ENCODE measurements around the gene PSMD3. TPM values are rescaled to one million over a fixed set of nuclear protein-coding genes. Genes with fewer than 3 reads are reported as not detected.
"Not testable (repeated sequence)": the region's sequence is repeated elsewhere in the genome, so short reads cannot be mapped to it uniquely, and the experiment has no call there.

PSMD3 gene
- total RNA-seq, 4 donors from 2014 or later, result 211 to 364 (median 329) TPM

DNA sequence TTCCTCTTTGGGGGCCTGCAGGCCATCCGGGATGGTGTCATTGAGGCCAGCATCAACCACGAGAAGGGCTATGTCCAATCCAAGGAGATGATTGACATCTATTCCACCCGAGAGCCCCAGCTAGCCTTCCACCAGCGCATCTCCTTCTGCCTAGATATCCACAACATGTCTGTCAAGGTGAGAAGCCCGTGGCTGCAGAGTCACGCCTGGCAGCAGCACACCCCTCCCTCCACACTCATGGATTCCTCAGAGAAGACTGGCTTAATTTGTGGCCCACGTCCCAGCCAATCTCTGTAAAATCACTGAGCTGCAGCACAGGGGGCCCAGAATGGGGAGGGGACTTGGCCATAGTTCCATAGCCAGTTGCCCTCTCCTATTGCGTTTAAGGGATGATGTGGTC, 15.6 kb downstream of the PSMD3 start:
- Histone ChIP-seq H3K4me3 (no peak overlapping the region), H3K27me3 (no peaks in the 10 kb centered on the region), H3K9me3 (no peaks in the 10 kb centered on the region), H3K36me3 (peaks cover 0 to 69% of the 10 kb centered on the region in 2 donors), H3K27ac (peak overlapping the region in 1 of 4 donors; percentile 15), H3K4me1 (no peaks in the 10 kb centered on the region)
- ATAC-seq (no peak), DNase-seq (no peak)
- intact Hi-C loops (cut with DNase I; ENCODE audit: low total_unique reads), result no loop called here
- no peak for TF ChIP-seq POLR2A (IDR thresholded peaks at IDR 0.05)
- TF ChIP-seq, protein P1, sequence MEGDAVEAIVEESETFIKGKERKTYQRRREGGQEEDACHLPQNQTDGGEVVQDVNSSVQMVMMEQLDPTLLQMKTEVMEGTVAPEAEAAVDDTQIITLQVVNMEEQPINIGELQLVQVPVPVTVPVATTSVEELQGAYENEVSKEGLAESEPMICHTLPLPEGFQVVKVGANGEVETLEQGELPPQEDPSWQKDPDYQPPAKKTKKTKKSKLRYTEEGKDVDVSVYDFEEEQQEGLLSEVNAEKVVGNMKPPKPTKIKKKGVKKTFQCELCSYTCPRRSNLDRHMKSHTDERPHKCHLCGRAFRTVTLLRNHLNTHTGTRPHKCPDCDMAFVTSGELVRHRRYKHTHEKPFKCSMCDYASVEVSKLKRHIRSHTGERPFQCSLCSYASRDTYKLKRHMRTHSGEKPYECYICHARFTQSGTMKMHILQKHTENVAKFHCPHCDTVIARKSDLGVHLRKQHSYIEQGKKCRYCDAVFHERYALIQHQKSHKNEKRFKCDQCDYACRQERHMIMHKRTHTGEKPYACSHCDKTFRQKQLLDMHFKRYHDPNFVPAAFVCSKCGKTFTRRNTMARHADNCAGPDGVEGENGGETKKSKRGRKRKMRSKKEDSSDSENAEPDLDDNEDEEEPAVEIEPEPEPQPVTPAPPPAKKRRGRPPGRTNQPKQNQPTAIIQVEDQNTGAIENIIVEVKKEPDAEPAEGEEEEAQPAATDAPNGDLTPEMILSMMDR (IDR thresholded peaks at IDR 0.05 in 4 of 5, conservative IDR thresholded peaks at IDR 0.05 in 1 of 5), result no peak
- in situ Hi-C loops (cut with MboI; ENCODE audit: low sequenced_read_pairs in 4 of 4), result no loop called here

DNA sequence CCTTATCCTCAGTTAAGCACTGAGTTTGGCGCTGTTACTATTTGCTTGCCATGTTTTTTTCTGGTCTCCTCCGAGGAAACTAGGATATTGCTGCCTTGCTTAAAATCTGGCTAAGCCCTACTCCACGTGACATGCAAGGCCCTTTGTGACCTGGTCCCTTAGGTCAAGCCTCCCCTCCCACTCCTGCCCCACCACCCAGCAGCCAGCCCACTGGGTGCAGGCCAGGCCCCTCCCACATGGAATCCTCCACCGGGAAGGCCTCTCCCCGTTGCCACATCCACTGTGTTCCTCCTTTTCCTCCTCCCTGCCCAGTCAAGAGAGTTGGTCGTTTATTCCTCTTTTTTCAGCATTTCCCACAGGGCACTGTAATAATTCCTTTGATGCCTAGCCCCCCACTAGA, 16.2 kb downstream of the PSMD3 start:
- H3K36me3 ChIP-seq, result peaks cover 0 to 62% of the 10 kb centered on the region in 2 donors
- DNase-seq (peak; percentile 22 to 57), ATAC-seq (no peak)
- H3K27me3 ChIP-seq, result no peaks in the 10 kb centered on the region
- H3K4me3 ChIP-seq, result no peak overlapping the region
- intact Hi-C loops (cut with DNase I; ENCODE audit: low total_unique reads), result no loop called here
- in situ Hi-C loops (cut with MboI; ENCODE audit: low sequenced_read_pairs in 4 of 4), result no loop called here
- TF ChIP-seq, protein P1 (IDR thresholded peaks at IDR 0.05 in 4 of 5, conservative IDR thresholded peaks at IDR 0.05 in 1 of 5), result no peak
- no peaks in the 10 kb centered on the region for H3K4me1 ChIP-seq
- H3K27ac ChIP-seq, result peak overlapping the region in 1 of 4 donors; percentile 15
- no peaks in the 10 kb centered on the region for H3K9me3 ChIP-seq

DNA sequence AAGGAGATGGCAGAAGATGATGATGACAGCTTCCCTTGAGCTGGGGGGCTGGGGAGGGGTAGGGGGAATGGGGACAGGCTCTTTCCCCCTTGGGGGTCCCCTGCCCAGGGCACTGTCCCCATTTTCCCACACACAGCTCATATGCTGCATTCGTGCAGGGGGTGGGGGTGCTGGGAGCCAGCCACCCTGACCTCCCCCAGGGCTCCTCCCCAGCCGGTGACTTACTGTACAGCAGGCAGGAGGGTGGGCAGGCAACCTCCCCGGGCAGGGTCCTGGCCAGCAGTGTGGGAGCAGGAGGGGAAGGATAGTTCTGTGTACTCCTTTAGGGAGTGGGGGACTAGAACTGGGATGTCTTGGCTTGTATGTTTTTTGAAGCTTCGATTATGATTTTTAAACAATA, 16.9 kb downstream of the PSMD3 start:
- H3K9me3 ChIP-seq, result no peaks in the 10 kb centered on the region
- intact Hi-C loops (cut with DNase I; ENCODE audit: low total_unique reads) (no loop called here), in situ Hi-C loops (cut with MboI; ENCODE audit: low sequenced_read_pairs in 4 of 4) (no loop called here)
- no peaks in the 10 kb centered on the region for H3K27me3 ChIP-seq
- no peaks in the 10 kb centered on the region for H3K4me1 ChIP-seq
- H3K4me3 ChIP-seq, result no peak overlapping the region
- H3K36me3 ChIP-seq, result peaks cover 0 to 55% of the 10 kb centered on the region in 2 donors
- TF ChIP-seq, protein P1 (IDR thresholded peaks at IDR 0.05 in 4 of 5, conservative IDR thresholded peaks at IDR 0.05 in 1 of 5), result no peak
- no peak for TF ChIP-seq POLR2A (IDR thresholded peaks at IDR 0.05)
- H3K27ac ChIP-seq, result no peak overlapping the region
- no peak for ATAC-seq
- no peak for DNase-seq

DNA sequence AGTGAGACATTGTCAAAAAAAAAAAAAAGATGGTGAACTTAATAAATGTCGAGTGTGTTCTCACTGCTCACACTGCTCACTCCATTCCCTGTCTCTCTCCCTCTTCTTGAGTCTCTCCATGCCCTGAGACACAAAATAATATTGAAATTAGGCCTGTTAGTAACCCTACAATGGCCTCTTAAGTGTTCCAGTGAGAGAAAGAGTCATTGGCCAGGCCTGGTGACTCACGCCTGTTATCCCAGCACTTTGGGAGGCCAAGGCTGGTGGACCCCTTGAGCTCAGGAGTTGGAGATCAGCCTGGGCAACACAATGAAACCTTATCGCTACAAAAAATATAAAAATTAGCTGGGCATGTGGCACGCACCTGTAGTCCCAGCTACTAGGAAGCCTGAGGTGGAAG, 18.5 kb downstream of the PSMD3 start:
- H3K4me3 ChIP-seq, result no peak overlapping the region
- no peak for DNase-seq
- no peak for TF ChIP-seq POLR2A (IDR thresholded peaks at IDR 0.05)
- TF ChIP-seq, protein P1 (IDR thresholded peaks at IDR 0.05 in 4 of 5, conservative IDR thresholded peaks at IDR 0.05 in 1 of 5), result no peak
- no peaks in the 10 kb centered on the region for H3K4me1 ChIP-seq
- no peaks in the 10 kb centered on the region for H3K27me3 ChIP-seq
- in situ Hi-C loops (cut with MboI; ENCODE audit: low sequenced_read_pairs in 4 of 4), result no loop called here
- H3K36me3 ChIP-seq, result peaks cover 0 to 40% of the 10 kb centered on the region in 2 donors
- H3K27ac ChIP-seq, result no peak overlapping the region
- ATAC-seq, result no peak
- intact Hi-C loops (cut with DNase I; ENCODE audit: low total_unique reads), result no loop called here
- no peaks in the 10 kb centered on the region for H3K9me3 ChIP-seq

DNA sequence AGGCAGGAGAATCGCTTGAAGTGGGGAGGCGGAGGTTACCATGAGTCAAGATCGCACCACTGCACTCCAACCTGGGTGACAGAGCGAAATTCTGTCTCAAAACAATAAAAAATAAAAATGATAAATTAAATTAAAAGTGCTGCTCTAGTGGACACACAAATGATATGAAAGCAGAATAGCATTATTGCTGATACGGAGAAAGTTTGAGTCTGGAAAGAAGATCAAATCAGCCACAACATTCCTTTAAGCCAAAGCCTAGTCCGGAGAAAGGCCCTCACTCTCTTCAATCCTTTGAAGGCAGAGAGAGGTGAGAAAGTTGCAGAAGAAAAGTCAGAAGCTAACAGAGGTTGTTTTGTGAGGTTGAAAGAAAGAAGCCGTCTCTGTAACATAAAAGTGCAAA, 19.6 kb downstream of the PSMD3 start:
- H3K9me3 ChIP-seq, result no peaks in the 10 kb centered on the region
- H3K4me1 ChIP-seq, result peaks cover 0 to 7% of the 10 kb centered on the region in 2 donors
- no peak overlapping the region for H3K4me3 ChIP-seq
- no peak for ATAC-seq
- TF ChIP-seq POLR2A (IDR thresholded peaks at IDR 0.05), result no peak
- TF ChIP-seq, protein P1 (IDR thresholded peaks at IDR 0.05 in 4 of 5, conservative IDR thresholded peaks at IDR 0.05 in 1 of 5), result no peak
- peaks cover 0 to 29% of the 10 kb centered on the region in 2 donors for H3K36me3 ChIP-seq
- no peak overlapping the region for H3K27ac ChIP-seq
- in situ Hi-C loops (cut with MboI; ENCODE audit: low sequenced_read_pairs in 4 of 4) (no loop called here), intact Hi-C loops (cut with DNase I; ENCODE audit: low total_unique reads) (no loop called here)
- no peaks in the 10 kb centered on the region for H3K27me3 ChIP-seq
- DNase-seq, result no peak

DNA sequence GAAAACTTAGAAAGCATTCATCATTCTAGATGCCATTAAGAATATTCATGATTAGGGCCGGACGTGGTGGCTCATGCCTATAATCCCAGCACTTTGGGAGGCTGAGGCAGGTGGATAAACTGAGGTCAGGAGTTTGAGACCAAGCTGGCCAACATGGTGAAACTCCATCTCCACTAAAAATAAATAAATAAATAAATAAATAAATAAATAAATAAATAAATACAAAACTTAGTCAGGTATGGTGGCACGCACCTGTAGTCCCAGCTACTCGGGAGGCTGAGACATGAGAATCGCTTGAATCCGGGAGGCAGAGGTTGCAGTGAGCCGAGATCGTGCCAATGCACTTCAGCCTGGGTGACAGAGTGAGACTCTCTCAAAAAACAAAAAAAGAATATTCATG, 20.7 kb downstream of the PSMD3 start:
- DNase-seq; H3K4me1 ChIP-seq; ATAC-seq; H3K27ac ChIP-seq; in situ Hi-C loops (cut with MboI; ENCODE audit: low sequenced_read_pairs in 4 of 4); H3K9me3 ChIP-seq; H3K27me3 ChIP-seq; intact Hi-C loops (cut with DNase I; ENCODE audit: low total_unique reads); H3K4me3 ChIP-seq: not testable (repeated sequence)
- H3K36me3 ChIP-seq, result peaks cover 0 to 17% of the 10 kb centered on the region in 2 donors

All from gastrocnemius medialis (tissue), 4 donors.